ENCODE results near the gene ARNT2.

DNA sequence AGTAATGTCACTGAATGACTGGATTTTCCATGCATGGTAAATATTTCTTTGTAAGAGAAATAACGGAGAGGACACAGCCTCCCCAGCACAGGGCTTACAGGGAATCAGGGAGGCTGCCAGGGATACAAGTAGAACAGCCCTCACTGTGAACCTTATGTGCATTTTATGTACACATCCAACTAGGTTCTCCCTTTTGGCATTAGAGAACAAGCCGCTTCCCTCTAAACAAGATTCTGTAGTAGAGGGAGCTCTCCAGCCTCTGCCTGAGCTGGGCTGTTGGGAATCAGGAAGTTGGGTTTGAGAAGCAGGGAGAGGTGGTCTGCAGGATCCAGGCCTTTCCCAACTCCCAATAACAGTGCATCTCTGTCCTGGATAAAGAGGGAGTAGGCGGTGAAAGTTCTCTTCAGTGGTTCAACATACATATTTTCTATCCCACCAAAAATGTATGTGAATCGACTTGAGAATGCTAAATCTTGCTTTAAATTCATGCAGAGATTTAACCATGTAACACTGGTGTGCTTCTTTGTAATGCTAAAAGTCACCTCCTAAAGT, 83.7 kb downstream of the ARNT2 start:
- TF ChIP-seq EP300 (IDR thresholded peaks at IDR 0.05): no peak
- TF ChIP-seq, protein P1, sequence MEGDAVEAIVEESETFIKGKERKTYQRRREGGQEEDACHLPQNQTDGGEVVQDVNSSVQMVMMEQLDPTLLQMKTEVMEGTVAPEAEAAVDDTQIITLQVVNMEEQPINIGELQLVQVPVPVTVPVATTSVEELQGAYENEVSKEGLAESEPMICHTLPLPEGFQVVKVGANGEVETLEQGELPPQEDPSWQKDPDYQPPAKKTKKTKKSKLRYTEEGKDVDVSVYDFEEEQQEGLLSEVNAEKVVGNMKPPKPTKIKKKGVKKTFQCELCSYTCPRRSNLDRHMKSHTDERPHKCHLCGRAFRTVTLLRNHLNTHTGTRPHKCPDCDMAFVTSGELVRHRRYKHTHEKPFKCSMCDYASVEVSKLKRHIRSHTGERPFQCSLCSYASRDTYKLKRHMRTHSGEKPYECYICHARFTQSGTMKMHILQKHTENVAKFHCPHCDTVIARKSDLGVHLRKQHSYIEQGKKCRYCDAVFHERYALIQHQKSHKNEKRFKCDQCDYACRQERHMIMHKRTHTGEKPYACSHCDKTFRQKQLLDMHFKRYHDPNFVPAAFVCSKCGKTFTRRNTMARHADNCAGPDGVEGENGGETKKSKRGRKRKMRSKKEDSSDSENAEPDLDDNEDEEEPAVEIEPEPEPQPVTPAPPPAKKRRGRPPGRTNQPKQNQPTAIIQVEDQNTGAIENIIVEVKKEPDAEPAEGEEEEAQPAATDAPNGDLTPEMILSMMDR (IDR thresholded peaks at IDR 0.05): no peak
